Brain microvascular endothelial cell (primary cell): ENCODE data around the gene CSNK1G3.

Experiments
- DNase-seq: peaks from one replicate; pipeline ENCODE4 v3.0.0-alpha.2; 2020
- H3K27ac ChIP-seq: fragments of 250-450 bp; sonication (Bioruptor Pico); 2 replicates; pipeline ENCODE4 v1.5.1; 2020; ENCODE audit warnings: mild to moderate bottlenecking, moderate library complexity
- H3K27me3 ChIP-seq: fragments of 250-450 bp; sonication (Bioruptor Pico); replicated peaks from 2 replicates; pipeline ENCODE4 v1.5.1; 2020; ENCODE audit warnings: mild to moderate bottlenecking
- H3K36me3 ChIP-seq: fragments of 250-450 bp; sonication (Bioruptor Pico); replicated peaks from 2 replicates; pipeline ENCODE4 v1.5.1; 2020; ENCODE audit warnings: mild to moderate bottlenecking
- H3K4me3 ChIP-seq: 2 replicates; pipeline ENCODE4 v1.5.1; 2011; ENCODE audit warnings: low read depth, mild to moderate bottlenecking, control low read depth, low read length, moderate library complexity
- in situ Hi-C: cut with HindIII; loops from 2 replicates; pipeline ENCODE4 v1.10.0; 2017; ENCODE audit warnings: low sequenced_read_pairs, low pct_ligation_motif_present
- TF ChIP-seq, protein P1 (sequence below): IDR thresholded peaks from 2 replicates; pipeline ENCODE4 v1.5.1; 2011; ENCODE audit warnings: low read depth, mild to moderate bottlenecking, moderate library complexity, low read length, control low read depth, inconsistent platforms; ENCODE audit errors: missing control alignments

Gene CSNK1G3

DNA sequence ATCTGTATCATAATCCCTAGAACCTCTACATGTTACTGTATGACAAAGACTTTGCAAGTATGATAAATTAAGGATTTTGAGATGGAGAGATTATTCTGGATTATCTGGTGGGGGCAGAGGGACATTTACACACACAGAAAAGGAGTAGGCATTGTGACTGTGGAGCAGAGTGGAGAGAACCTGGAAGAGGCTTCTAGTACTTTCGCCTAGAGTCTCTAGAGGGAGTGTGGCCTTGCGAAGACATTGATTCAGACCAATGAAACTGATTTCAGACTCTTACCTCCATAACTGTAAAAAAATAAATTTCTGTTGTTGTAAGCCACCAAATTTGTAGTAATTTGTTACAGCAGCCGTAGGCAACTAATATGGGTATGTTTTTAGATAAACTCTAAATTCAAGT is 45.9 kb downstream of the CSNK1G3 start:
- in situ Hi-C loops: no loop called here

DNA sequence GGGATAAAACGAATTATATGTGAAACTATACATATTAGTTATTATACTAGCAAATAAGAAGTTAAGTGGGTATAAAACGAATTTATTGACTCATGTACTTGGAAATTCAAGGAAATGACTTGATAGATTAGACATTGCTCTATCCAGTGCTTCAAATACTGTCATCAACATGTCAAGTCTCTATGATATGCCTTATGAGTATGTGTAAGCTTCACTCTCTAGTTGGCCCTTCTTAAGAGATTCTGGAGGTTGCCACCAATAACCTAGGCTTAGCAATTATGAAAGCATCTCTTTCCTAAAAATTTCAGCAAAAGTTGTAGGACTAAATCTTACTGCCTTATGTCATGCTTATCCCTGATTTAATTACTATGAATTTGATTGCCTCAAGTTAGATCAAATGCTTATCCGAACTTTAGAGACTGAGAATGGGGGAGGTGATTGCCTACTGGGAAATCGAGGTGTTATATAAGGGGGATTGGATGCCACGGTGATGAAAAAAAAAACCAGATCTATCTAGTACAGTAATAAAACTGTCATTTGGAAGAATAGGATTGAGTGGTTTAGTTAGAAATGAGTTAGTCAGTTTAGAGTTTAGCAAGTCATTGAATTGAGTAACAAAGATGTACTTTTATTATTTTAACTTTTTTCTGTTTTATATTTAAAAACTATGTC is 46.9 kb downstream of the CSNK1G3 start:
- DNase-seq: no peak
- Histone ChIP-seq H3K36me3 (no peaks in the 10 kb centered on the region), H3K27me3 (no peaks in the 10 kb centered on the region), H3K27ac (no peak overlapping the region), H3K4me3 (no peak overlapping the region)
- in situ Hi-C loops: no loop called here
- TF ChIP-seq, protein P1, sequence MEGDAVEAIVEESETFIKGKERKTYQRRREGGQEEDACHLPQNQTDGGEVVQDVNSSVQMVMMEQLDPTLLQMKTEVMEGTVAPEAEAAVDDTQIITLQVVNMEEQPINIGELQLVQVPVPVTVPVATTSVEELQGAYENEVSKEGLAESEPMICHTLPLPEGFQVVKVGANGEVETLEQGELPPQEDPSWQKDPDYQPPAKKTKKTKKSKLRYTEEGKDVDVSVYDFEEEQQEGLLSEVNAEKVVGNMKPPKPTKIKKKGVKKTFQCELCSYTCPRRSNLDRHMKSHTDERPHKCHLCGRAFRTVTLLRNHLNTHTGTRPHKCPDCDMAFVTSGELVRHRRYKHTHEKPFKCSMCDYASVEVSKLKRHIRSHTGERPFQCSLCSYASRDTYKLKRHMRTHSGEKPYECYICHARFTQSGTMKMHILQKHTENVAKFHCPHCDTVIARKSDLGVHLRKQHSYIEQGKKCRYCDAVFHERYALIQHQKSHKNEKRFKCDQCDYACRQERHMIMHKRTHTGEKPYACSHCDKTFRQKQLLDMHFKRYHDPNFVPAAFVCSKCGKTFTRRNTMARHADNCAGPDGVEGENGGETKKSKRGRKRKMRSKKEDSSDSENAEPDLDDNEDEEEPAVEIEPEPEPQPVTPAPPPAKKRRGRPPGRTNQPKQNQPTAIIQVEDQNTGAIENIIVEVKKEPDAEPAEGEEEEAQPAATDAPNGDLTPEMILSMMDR: no peak

More for the DNA sequence above, 45.9 kb downstream of the CSNK1G3 start:
- no peaks in the 10 kb centered on the region for H3K36me3 ChIP-seq
- no peaks in the 10 kb centered on the region for H3K27me3 ChIP-seq
- no peak overlapping the region for H3K4me3 ChIP-seq
- TF ChIP-seq, protein P1: no peak
- no peak overlapping the region for H3K27ac ChIP-seq
- DNase-seq: no peak

DNA sequence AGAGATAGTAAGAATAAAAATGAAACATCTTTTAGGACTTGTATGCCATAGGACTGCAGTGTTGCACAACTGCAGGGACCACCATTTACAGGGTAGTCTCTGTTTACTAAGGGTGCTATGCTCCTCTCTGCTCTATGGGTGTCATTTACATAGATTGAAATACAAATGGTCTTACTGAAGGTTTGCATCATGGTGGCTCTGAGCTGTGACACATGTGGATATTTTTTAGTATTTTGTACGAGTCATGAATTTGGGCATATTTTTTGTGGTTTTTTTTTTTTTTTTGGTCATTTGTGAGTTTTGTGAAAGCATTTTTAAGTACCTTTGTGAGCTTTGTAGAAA is 47.4 kb downstream of the CSNK1G3 start:
- in situ Hi-C loops: no loop called here
- TF ChIP-seq, protein P1: no peak
- DNase-seq: no peak

DNA sequence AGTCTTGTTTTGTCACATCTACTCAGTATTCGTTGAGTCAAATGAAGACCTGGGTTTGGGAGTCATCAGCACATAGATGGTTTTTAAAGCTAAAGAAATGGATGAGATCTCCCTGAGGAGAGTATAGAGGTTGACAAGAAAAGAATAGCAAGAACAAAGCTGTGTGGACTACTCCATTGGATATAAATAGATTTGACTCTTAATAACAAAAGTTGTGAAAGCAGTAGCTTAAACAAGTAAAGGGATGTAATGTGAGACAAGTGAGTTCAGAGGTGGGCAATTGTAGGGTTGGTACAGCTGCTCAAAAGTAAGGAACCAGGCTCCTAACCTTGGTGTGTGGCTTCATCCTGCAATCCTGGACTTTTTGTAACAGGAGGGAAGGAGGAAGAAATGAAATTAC is 49.3 kb downstream of the CSNK1G3 start:
- TF ChIP-seq, protein P1: no peak

More for the DNA sequence above, 47.4 kb downstream of the CSNK1G3 start:
- Histone ChIP-seq H3K27ac (no peak overlapping the region), H3K36me3 (no peaks in the 10 kb centered on the region), H3K27me3 (no peaks in the 10 kb centered on the region), H3K4me3 (no peak overlapping the region)

DNA sequence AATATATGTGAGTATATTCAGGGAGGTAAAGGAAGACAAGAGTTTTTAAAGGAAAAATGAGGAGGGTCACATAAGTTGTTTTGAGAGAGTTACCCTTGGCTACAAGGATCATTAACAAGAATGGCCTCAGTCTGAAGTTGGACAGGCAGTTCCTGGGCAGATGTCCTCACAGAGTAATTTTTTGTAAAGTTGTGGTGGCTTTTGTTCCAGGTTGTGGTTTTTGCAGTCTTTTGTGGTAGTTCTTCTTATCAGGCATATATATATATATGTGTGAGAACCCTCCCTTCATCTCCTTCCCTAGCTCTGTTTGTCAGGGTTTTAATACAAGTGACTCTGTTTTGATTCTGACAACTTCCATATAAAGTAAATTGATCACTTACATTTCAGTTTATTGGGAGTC is 60.0 kb downstream of the CSNK1G3 start:
- Histone ChIP-seq H3K36me3 (peaks cover 2% of the 10 kb centered on the region), H3K4me3 (no peak overlapping the region), H3K27me3 (no peaks in the 10 kb centered on the region), H3K27ac (no peak overlapping the region)
- TF ChIP-seq, protein P1: no peak
- in situ Hi-C loops: no loop called here
- DNase-seq: no peak

More for the DNA sequence above, 49.3 kb downstream of the CSNK1G3 start:
- DNase-seq: no peak
- Histone ChIP-seq H3K36me3 (no peaks in the 10 kb centered on the region), H3K27me3 (no peaks in the 10 kb centered on the region), H3K27ac (no peak overlapping the region), H3K4me3 (no peak overlapping the region)
- in situ Hi-C loops: no loop called here

DNA sequence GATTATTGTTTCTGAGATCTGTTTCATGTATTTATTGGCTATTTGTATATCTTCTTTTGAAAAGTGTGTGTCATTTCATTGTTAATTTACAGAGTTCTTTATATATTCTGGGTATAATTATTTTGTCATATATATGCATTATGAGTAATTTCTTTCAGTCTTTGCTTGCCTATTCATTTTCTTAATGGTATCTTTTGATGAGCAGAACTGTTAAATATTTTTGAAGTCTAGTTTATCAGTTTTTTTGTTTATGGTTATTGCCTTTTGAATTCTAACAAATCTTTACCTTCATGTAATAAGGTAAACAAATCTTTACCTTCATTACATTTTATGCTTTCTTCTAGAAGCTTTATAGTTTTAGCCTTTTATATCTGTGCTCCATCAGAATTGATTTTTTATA is 66.4 kb downstream of the CSNK1G3 start:
- no peak overlapping the region for H3K4me3 ChIP-seq
- H3K36me3 ChIP-seq: peaks cover 5% of the 10 kb centered on the region
- TF ChIP-seq, protein P1: no peak
- H3K27me3 ChIP-seq: no peaks in the 10 kb centered on the region
- in situ Hi-C loops: no loop called here
- H3K27ac ChIP-seq: no peak overlapping the region
- DNase-seq: no peak
